ENCODE data around the gene SIVA1.
A peak's percentile ranks its signal among the peaks of the same experiment; 100 is the strongest.

The SIVA1 gene, protein sequence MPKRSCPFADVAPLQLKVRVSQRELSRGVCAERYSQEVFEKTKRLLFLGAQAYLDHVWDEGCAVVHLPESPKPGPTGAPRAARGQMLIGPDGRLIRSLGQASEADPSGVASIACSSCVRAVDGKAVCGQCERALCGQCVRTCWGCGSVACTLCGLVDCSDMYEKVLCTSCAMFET

GRCh38 chr14:104752735-104753527, at the start of gene SIVA1:
TSS of gene SIVA1 (plus strand) at chr14:104753147. CDS start at chr14:104753202, 55 bp downstream.
- peak; percentile 96 for ATAC-seq
- TF ChIP-seq ZNF565 (CRISPR knock-in tag; conservative IDR thresholded peaks at IDR 0.05; ENCODE audit: low read depth) (no peak), RARB (CRISPR knock-in tag; IDR thresholded peaks at IDR 0.05) (no peak), TOX (CRISPR knock-in tag; IDR thresholded peaks at IDR 0.05; ENCODE audit: borderline replicate concordance) (no peak), ZC3H10 (CRISPR knock-in tag; IDR thresholded peaks at IDR 0.05) (no peak), POU6F1 (CRISPR knock-in tag; IDR thresholded peaks at IDR 0.05; ENCODE audit: borderline replicate concordance, low read depth) (no peak), PPARA (CRISPR knock-in tag; IDR thresholded peaks at IDR 0.05; ENCODE audit: borderline replicate concordance) (no peak), GLIS3 (CRISPR knock-in tag; IDR thresholded peaks at IDR 0.05) (no peak), CREB5 (CRISPR knock-in tag; IDR thresholded peaks at IDR 0.05; ENCODE audit: low read depth) (no peak)
- TF ChIP-seq, protein P1, sequence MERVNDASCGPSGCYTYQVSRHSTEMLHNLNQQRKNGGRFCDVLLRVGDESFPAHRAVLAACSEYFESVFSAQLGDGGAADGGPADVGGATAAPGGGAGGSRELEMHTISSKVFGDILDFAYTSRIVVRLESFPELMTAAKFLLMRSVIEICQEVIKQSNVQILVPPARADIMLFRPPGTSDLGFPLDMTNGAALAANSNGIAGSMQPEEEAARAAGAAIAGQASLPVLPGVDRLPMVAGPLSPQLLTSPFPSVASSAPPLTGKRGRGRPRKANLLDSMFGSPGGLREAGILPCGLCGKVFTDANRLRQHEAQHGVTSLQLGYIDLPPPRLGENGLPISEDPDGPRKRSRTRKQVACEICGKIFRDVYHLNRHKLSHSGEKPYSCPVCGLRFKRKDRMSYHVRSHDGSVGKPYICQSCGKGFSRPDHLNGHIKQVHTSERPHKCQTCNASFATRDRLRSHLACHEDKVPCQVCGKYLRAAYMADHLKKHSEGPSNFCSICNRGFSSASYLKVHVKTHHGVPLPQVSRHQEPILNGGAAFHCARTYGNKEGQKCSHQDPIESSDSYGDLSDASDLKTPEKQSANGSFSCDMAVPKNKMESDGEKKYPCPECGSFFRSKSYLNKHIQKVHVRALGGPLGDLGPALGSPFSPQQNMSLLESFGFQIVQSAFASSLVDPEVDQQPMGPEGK (CRISPR knock-in tag; IDR thresholded peaks at IDR 0.05; ENCODE audit: borderline replicate concordance): no peak

- no peak for ATAC-seq
- TF ChIP-seq ESRRG (CRISPR knock-in tag; IDR thresholded peaks at IDR 0.05) (no peak), CREB5 (CRISPR knock-in tag; IDR thresholded peaks at IDR 0.05; ENCODE audit: low read depth) (no peak), SNAI2 (CRISPR knock-in tag; IDR thresholded peaks at IDR 0.05) (no peak), ZFP30 (CRISPR knock-in tag; IDR thresholded peaks at IDR 0.05) (no peak), CSDC2 (CRISPR knock-in tag; IDR thresholded peaks at IDR 0.05) (no peak), ZNF8 (CRISPR knock-in tag; IDR thresholded peaks at IDR 0.05) (no peak), OSR1 (CRISPR knock-in tag; IDR thresholded peaks at IDR 0.05) (no peak), PPARA (CRISPR knock-in tag; IDR thresholded peaks at IDR 0.05; ENCODE audit: borderline replicate concordance) (no peak), BACH2 (CRISPR knock-in tag; IDR thresholded peaks at IDR 0.05; ENCODE audit: borderline replicate concordance) (no peak), POU6F1 (CRISPR knock-in tag; IDR thresholded peaks at IDR 0.05; ENCODE audit: borderline replicate concordance, low read depth) (no peak), RARB (CRISPR knock-in tag; IDR thresholded peaks at IDR 0.05) (no peak), GLIS3 (CRISPR knock-in tag; IDR thresholded peaks at IDR 0.05) (no peak)
- TF ChIP-seq, protein P2, sequence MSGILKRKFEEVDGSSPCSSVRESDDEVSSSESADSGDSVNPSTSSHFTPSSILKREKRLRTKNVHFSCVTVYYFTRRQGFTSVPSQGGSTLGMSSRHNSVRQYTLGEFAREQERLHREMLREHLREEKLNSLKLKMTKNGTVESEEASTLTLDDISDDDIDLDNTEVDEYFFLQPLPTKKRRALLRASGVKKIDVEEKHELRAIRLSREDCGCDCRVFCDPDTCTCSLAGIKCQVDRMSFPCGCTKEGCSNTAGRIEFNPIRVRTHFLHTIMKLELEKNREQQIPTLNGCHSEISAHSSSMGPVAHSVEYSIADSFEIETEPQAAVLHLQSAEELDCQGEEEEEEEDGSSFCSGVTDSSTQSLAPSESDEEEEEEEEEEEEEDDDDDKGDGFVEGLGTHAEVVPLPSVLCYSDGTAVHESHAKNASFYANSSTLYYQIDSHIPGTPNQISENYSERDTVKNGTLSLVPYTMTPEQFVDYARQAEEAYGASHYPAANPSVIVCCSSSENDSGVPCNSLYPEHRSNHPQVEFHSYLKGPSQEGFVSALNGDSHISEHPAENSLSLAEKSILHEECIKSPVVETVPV (CRISPR knock-in tag; IDR thresholded peaks at IDR 0.05): no peak
These were observed 49.7 kb upstream of the SIVA1 start for GRCh38 chr14:104703269-104703668.

- ATAC-seq: no peak
- TF ChIP-seq OSR1 (CRISPR knock-in tag; IDR thresholded peaks at IDR 0.05) (no peak), TOX (CRISPR knock-in tag; IDR thresholded peaks at IDR 0.05; ENCODE audit: borderline replicate concordance) (no peak), GLIS3 (CRISPR knock-in tag; IDR thresholded peaks at IDR 0.05) (no peak), PPARA (CRISPR knock-in tag; IDR thresholded peaks at IDR 0.05; ENCODE audit: borderline replicate concordance) (no peak), ZC3H10 (CRISPR knock-in tag; IDR thresholded peaks at IDR 0.05) (no peak), ZNF8 (CRISPR knock-in tag; IDR thresholded peaks at IDR 0.05) (no peak), ZNF70 (CRISPR knock-in tag; IDR thresholded peaks at IDR 0.05) (no peak), ARNTL (CRISPR knock-in tag; IDR thresholded peaks at IDR 0.05; ENCODE audit: borderline replicate concordance, low read depth) (no peak), BACH2 (CRISPR knock-in tag; IDR thresholded peaks at IDR 0.05; ENCODE audit: borderline replicate concordance) (no peak), SNAI2 (CRISPR knock-in tag; IDR thresholded peaks at IDR 0.05) (no peak), CREB5 (CRISPR knock-in tag; IDR thresholded peaks at IDR 0.05; ENCODE audit: low read depth) (no peak)
- TF ChIP-seq, protein P1 (CRISPR knock-in tag; IDR thresholded peaks at IDR 0.05; ENCODE audit: borderline replicate concordance): no peak
These were observed 48.7 kb upstream of the SIVA1 start for GRCh38 chr14:104704252-104704651.

Measured in SK-N-SH treated with all-trans-retinoic acid at 6 μM for 48 hours (cell line).